HG02885 (cell line): ENCODE results near the gene NINL.
"Not testable (repeated sequence)": the region's sequence is repeated elsewhere in the genome, so short reads cannot be mapped to it uniquely, and the experiment has no call there.

Experiments used
- ATAC-seq: cut with Tn5 transposase; IDR thresholded peaks from one replicate; pipeline ENCODE4 v1.9.1; 2021; ENCODE audit warnings: mild to moderate bottlenecking; ENCODE audit not compliant: unreplicated experiment, poor library complexity

NINL gene

GRCh38 chr20:25561771-25562170 lies 23.6 kb downstream of the NINL start:
- not testable (repeated sequence) for ATAC-seq

DNA sequence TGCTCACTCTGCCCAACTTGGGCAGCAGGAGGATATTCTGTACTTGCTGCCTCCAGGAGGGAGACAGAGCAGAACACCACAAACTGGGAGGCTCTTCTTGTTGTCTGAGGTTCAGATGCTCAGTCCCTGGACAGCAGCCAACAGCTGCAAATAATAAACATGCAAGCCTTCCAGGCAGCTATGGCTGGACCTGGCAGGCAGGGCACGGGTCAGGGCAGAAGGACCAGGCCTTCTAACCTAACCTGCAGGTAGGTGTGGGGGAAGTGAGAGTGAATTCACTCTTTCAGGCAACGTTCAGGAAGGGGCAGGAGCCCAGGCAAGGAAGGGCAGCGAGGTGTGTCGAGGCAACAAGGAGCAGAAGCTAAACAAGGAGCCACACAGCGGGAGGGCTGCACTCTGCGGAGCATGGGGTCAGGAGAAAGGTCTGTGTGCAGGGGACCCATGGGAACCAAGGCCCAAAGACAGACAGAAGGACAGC lies 31.5 kb downstream of the NINL start:
- no peak for ATAC-seq

- ATAC-seq: no peak
These were observed 32.4 kb downstream of the NINL start for GRCh38 chr20:25552977-25553376.

DNA sequence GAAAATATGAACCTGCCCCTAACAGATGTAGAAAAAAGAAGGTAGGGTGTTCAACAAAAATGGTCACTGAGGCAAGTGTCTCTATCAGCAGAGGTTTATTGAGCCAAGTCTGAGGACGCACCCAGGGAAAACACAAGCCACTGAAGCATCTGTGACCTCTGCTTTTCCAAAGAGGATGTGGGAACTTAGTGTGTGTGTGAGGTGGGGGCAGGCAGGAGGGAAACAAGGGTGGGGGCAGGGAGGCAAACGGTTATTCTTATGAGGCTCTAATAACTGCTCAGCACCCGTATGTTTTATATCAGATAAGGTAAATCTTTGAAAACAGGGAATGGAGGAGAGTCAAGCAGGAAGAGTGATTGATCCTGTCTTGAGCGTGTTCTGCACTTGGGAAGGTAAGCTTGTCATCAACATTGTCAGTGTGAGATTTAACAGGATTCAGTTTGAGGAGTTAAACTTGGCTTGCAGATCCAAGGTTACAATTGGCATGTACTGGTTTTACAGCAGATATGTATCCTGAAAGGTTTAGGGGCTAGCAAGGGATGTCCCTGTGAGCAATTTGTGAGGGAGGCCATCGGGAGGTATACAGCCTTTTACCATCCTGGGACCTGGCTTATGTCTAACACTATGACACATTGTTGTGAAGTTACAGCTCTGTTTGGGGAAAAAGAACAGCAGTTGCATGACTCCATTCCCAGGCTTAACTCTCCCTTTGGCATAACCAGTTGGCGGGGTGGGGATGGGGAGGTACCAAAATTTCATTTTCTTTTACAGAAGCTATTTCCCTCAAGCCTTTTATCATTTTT lies 33.7 kb downstream of the NINL start:
- ATAC-seq: no peak

- ATAC-seq: not testable (repeated sequence)
These were observed 34.5 kb downstream of the NINL start for GRCh38 chr20:25550645-25551337.

GRCh38 chr20:25549843-25550477 lies 35.4 kb downstream of the NINL start:
- no peak for ATAC-seq

GRCh38 chr20:25549172-25549773 lies 36.1 kb downstream of the NINL start:
- ATAC-seq: no peak

DNA sequence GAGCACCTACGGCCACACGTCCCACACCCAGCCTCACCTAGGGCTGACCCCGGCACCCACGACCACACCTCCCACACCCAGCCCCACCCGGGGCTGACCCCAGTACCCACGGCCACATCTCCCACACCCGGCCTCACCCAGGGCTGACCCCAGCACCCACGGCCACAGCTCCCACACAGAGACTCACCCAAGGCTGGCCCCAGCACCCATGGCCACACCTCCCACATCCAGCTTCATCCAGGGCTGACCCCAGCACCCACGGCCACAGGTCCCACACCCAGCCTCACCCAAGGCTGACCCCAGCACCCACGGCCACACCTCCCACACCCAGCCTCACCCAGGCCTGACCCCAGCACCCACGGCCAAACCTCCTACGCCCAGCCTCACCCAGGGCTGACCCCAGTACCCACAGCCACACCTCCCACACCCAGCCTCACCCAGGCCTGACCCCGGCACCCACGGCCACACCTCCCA lies 36.7 kb downstream of the NINL start:
- no peak for ATAC-seq

GRCh38 chr20:25547999-25548398 lies 37.3 kb downstream of the NINL start:
- ATAC-seq: no peak

- ATAC-seq: no peak
These were observed 38.3 kb downstream of the NINL start for GRCh38 chr20:25547063-25547462.

GRCh38 chr20:25546048-25546447 lies 39.3 kb downstream of the NINL start:
- ATAC-seq: no peak

DNA sequence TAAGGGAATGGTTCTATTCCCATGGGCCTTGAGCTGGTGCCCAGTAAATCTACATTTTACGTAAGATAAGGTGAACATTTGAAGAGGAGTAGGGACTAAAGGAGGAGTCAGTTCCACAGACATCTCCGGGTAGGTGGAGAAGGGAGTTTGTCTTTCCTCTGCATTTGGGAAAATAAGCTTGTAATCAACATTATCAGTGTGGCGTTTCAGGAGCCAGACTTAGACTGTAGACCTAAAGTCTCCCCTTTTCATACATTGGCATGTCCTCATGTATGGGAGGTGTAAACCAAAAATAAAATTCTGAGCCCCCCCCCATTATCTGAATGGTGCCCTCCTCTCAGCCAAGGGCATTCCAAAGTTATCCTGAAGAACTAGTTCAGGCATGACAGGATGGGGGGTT lies 40.2 kb downstream of the NINL start:
- no peak for ATAC-seq

- no peak for ATAC-seq
These were observed 40.6 kb downstream of the NINL start for GRCh38 chr20:25544734-25545133.

GRCh38 chr20:25544311-25544710 lies 41.0 kb downstream of the NINL start:
- no peak for ATAC-seq

GRCh38 chr20:25543068-25543467 lies 42.3 kb downstream of the NINL start:
- no peak for ATAC-seq

GRCh38 chr20:25541676-25542075 lies 43.7 kb downstream of the NINL start:
- ATAC-seq: peak; percentile 21

GRCh38 chr20:25539742-25540672 lies 45.3 kb downstream of the NINL start:
- peak; percentile 71 for ATAC-seq

GRCh38 chr20:25538838-25539665 lies 46.3 kb downstream of the NINL start:
- peak; percentile 68 for ATAC-seq

DNA sequence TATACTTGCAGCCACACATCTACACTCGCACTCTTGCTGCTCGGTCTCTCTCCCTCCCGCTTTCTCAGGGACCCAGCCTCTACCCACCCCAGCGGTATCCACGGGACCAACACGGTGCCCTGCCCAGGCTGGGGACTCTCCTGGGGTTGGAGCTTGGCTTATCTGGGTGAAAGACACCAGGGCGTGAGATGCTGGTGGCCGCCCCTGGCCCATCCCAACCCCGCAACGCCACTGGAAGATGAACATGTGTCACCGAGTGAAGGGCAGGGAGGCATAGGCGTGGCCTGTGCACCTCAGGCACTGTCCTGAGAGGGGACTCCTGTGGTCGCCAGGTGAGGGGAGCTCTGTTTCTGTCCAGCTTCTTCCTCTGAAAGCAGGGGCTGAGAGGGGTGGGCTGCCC lies 47.4 kb downstream of the NINL start:
- ATAC-seq: no peak
